Chondrocyte (in vitro differentiated cells): ENCODE measurements around the gene PHF21B. TPM values are rescaled to one million over a fixed set of nuclear protein-coding genes. Genes with fewer than 3 reads are reported as not detected.

Source experiments
- DNase-seq: peaks from one replicate; pipeline ENCODE4 v3.0.0; 2021; ENCODE audit warnings: mixed read lengths, low spot score
- H3K27ac Mint-ChIP-seq: one replicate; pipeline ENCODE4 v1.8.0; 2021; ENCODE audit warnings: mild to moderate bottlenecking, moderate library complexity, mixed read lengths; ENCODE audit not compliant: unreplicated experiment
- H3K27me3 Mint-ChIP-seq: 2 replicates; pipeline ENCODE4 v1.8.0; 2021; ENCODE audit warnings: low read depth, mixed read lengths
- H3K36me3 Mint-ChIP-seq: 2 replicates; pipeline ENCODE4 v1.8.0; 2021; ENCODE audit warnings: low read depth, mixed read lengths
- H3K4me1 Mint-ChIP-seq: 2 replicates; pipeline ENCODE4 v1.8.0; 2021; ENCODE audit warnings: low read depth, mild to moderate bottlenecking, mixed read lengths
- H3K4me3 Mint-ChIP-seq: one replicate; pipeline ENCODE4 v1.8.0; 2021; ENCODE audit warnings: mild to moderate bottlenecking, moderate library complexity, mixed read lengths; ENCODE audit not compliant: unreplicated experiment
- H3K9me3 Mint-ChIP-seq: 2 replicates; pipeline ENCODE4 v1.8.0; 2021; ENCODE audit warnings: low read depth, mixed read lengths
- CTCF ChIP-seq: fragments of 200-600 bp; sonication (generic); IDR thresholded peaks from 2 replicates; pipeline ENCODE4 v1.5.0; 2021; ENCODE audit warnings: antibody characterized with exemption, mild to moderate bottlenecking, moderate library complexity
- total RNA-seq: library from RNA; stranded (reverse); gene quantifications from 3 replicates; pipeline ENCODE4 v1.2.1, GENCODE V29; 2021

The PHF21B gene
- total RNA-seq, 1 donor from 2014 or later = 0.82 TPM

GRCh38 chr22:44895296-44896055 is 114.3 kb downstream of the PHF21B start:
- no peak for DNase-seq
- Mint-ChIP-seq H3K4me3 (no peak overlapping the region), H3K4me1 (no peaks in the 10 kb centered on the region), H3K36me3 (no peaks in the 10 kb centered on the region), H3K27me3 (no peaks in the 10 kb centered on the region), H3K27ac (no peak overlapping the region), H3K9me3 (peaks cover 5% of the 10 kb centered on the region)
- TF ChIP-seq CTCF = no peak

- Mint-ChIP-seq H3K4me3 (no peak overlapping the region), H3K9me3 (peaks cover under 1% of the 10 kb centered on the region), H3K27ac (no peak overlapping the region), H3K36me3 (no peaks in the 10 kb centered on the region), H3K27me3 (no peaks in the 10 kb centered on the region), H3K4me1 (no peaks in the 10 kb centered on the region)
- no peak for TF ChIP-seq CTCF
- DNase-seq = no peak
Observed at GRCh38 chr22:44894782-44895181, 115.0 kb downstream of the PHF21B start.

GRCh38 chr22:44894321-44894720 is 115.5 kb downstream of the PHF21B start:
- no peak for DNase-seq
- Mint-ChIP-seq H3K36me3 (no peaks in the 10 kb centered on the region), H3K9me3 (no peaks in the 10 kb centered on the region), H3K27ac (no peak overlapping the region), H3K4me3 (no peak overlapping the region), H3K4me1 (no peaks in the 10 kb centered on the region), H3K27me3 (no peaks in the 10 kb centered on the region)
- TF ChIP-seq CTCF = no peak

GRCh38 chr22:44893731-44894080 is 116.1 kb downstream of the PHF21B start:
- no peaks in the 10 kb centered on the region for H3K9me3 Mint-ChIP-seq
- H3K27me3 Mint-ChIP-seq = no peaks in the 10 kb centered on the region
- no peak for DNase-seq
- H3K27ac Mint-ChIP-seq = no peak overlapping the region
- no peaks in the 10 kb centered on the region for H3K4me1 Mint-ChIP-seq
- H3K36me3 Mint-ChIP-seq = no peaks in the 10 kb centered on the region
- no peak overlapping the region for H3K4me3 Mint-ChIP-seq
- no peak for TF ChIP-seq CTCF

- H3K27ac Mint-ChIP-seq = no peak overlapping the region
- H3K4me1 Mint-ChIP-seq = no peaks in the 10 kb centered on the region
- no peaks in the 10 kb centered on the region for H3K9me3 Mint-ChIP-seq
- no peak for TF ChIP-seq CTCF
- no peaks in the 10 kb centered on the region for H3K36me3 Mint-ChIP-seq
- DNase-seq = no peak
- H3K4me3 Mint-ChIP-seq = no peak overlapping the region
- H3K27me3 Mint-ChIP-seq = no peaks in the 10 kb centered on the region
Observed at GRCh38 chr22:44892803-44893730, 116.7 kb downstream of the PHF21B start.
